NCI-H187 (cell line): Measurements from ENCODE around the gene ARMH4.

Experiments used
- DNase-seq, 2 experiments: peaks; one replicate each; lab custom pipeline; 2025; lab: John Stamatoyannopoulos, UW

ARMH4 gene

GRCh38 chr14:58027904-58028303 is 124.1 kb downstream of the ARMH4 start:
- no peak for DNase-seq

DNA sequence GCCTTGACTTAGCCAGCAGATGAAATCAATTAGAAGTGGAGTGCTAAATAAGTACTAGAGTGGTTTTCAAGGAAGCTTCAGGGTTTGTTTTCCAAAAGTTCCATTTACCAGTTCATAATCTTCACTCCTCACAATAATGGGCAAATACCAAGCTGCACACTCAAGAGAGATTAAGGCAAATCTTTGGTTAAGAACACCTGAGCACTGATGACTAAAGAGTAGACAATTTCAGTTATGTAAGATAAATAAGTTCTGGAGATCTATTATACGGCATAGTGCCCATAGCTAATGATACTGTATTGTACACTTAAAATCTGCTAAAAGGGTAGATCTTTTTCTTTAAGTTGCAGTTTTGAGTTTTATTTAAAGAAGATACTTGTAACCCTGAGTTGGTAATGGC is 125.0 kb downstream of the ARMH4 start:
- no peak for DNase-seq

DNA sequence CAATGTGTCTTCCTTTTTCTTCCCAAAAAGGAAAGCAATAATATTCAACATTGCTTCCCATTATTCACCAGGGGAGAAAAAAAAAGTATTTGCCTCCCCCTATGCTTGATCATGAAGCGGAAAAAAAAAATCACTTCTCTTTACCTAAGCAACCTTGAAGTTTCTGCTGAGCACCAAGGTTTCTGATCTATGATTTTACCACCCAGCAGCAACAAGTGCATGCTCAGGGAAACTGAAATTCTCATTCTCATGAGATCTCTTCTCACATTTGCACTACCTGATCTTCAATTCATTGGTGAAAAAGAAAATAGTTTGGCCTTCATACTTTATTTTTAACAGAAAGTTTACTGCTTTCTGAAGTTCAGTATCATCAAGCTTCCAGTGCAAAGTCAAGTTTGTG is 125.8 kb downstream of the ARMH4 start:
- no peak for DNase-seq

DNA sequence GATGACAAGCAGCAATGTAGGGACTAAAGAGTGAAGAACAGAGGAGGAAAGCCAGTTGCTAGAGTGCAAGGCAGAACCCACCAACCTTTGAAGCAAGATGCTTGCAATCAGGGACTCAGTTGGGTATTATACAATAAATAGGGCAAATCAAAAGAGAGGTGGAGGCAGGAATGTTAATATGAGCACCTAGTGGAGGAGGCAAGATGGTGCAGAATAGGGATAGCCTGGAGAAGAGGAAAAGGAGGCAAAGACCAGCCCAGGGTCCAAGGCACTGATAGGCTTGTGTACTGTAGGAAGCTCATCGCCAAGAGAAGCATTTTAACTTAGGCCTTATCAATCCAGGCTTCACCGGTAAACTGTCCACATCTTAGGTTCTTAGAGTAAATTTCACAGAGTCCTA is 137.2 kb downstream of the ARMH4 start:
- no peak for DNase-seq

DNA sequence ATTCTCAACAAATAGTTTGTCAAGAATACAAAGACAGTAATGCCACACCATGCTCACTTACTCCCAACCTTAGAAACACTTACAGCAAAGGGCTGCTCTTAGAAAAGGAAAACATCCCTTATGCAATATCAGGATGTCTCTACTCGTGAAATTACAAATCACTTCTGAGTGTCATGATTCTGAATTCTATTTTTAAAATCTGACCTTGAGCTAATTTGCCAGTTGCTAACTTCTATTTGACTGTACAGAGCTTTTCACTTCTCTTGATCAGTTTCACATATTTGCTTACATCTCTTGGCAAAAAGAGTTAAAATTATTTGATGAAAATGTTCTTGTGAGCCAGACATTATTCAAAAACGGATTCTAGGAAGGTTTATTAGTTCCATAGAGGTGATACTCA is 149.4 kb downstream of the ARMH4 start:
- DNase-seq, result no peak

- no peak for DNase-seq
These were observed 152.0 kb downstream of the ARMH4 start for GRCh38 chr14:57999979-58000378.

- DNase-seq, result no peak
These were observed 152.5 kb downstream of the ARMH4 start for GRCh38 chr14:57999471-57999870.

- no peak for DNase-seq
These were observed 153.2 kb downstream of the ARMH4 start for GRCh38 chr14:57998766-57999165.

DNA sequence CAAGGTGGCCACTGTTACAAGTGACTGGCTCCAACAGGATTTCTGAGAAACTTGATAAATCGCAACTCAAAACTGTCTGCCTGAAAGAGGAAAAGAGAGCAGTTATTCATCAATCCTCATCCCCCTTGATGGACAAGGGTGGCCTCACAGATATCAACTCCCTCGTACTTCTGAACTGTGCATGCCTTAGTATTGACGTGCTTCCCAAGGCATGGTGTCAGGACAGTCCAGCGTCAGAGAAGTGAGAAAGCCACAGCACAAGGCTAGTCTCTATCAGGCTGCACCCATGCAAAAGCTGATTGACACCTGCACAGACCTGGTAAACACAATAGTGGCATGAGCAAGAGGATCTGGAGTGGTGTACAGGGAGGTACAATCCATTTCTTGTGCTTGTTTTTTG is 160.7 kb downstream of the ARMH4 start:
- no peak for DNase-seq

- DNase-seq, result no peak
These were observed 163.6 kb downstream of the ARMH4 start for GRCh38 chr14:57988445-57988844.

DNA sequence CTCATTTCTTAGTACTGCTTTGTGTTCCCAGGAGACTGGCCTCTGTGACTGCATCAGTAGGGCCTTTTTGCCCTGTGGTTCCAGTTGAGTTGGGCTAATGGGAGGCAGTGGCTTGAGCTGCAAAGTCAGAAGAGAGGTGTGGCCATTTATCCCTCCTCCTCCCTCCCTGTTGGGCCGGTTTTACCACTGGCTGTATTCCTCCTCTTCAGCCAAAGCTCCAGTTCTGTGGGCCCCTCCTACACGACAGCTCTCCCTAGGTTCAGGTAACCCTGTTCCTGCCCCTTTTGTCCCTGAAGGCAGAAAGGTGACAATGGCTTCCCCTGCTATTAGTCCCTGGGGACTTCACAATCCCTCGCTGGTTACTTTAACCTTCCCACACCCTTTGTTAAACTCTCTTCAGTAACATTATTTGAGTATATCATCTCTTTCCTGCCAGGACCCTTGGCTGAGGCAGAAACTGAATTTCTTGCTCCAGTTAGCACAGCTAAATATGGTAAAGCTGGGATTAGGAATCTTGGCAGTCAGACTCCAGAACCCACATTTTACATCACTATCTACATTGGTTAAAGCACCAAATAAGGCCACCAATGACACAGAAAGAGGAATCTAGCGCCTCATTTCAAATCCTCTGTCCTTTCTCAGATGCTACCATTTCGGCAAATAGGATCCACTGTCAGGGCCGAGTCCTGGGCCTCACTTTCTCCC is 164.3 kb downstream of the ARMH4 start:
- DNase-seq, result no peak

- DNase-seq, result no peak
These were observed 165.0 kb downstream of the ARMH4 start for GRCh38 chr14:57987051-57987450.

DNA sequence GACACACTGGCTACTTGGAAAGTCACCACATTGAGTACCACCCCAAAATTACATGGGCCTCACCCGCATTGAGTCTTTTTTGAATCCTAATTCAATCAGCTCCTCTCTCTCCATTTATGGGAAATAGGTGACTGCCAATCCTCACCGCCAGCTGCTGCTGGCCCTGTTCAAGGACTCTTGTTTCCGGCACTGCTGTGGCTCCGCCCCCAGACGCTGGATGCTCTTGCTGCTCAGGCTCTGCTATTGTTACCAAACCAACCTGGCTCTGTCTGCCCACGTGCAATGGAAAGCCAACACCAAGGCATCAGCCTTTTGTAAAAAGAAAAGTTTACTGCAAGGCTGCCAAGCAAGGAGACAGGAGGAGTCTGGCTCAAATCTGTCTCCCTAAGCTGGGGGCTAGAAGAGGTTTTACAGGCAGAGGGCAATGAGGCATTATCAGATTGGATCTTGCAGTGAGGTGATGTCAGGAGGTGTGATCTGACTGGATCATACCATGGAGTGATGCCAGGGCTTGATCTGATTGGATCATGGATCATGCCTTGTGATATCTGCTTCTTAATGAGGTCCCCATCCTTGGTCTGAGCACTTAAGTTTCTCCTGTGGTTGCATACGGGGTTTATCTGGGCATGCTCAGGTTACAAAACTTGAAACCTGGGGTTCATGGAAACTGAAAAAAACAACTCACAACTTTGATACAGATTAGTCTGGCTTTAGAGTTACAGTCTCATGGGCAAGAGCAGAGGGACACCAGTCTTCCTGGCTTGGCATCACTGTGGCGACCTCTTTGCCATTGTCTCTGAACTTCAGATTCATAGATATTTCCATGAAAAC is 169.0 kb downstream of the ARMH4 start:
- DNase-seq, result peak; percentile 57 to 72

GRCh38 chr14:57981817-57982560 is 170.0 kb downstream of the ARMH4 start:
- no peak for DNase-seq

GRCh38 chr14:57979376-57980048 is 172.5 kb downstream of the ARMH4 start:
- DNase-seq, result no peak

DNA sequence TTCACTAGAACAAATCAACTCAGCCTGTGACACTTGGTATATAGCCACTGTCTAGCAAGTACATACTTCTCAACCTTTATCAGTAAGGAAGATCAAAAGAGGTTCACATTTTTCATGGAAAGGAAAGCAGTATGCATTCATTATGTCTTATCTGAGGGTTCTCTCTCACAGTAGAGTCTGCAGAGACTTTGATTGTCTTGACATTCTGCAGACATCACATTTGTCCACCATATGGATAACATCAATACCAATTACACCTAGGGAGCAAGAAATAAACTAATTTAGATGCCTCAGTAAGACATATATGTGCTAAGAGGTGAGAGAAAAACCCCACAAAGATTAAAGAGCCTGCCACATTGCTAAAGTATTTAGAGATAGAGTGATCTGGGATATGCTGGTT is 175.3 kb downstream of the ARMH4 start:
- no peak for DNase-seq

GRCh38 chr14:57974896-57975295 is 177.1 kb downstream of the ARMH4 start:
- no peak for DNase-seq

GRCh38 chr14:57970594-57970993 is 181.4 kb downstream of the ARMH4 start:
- no peak for DNase-seq

DNA sequence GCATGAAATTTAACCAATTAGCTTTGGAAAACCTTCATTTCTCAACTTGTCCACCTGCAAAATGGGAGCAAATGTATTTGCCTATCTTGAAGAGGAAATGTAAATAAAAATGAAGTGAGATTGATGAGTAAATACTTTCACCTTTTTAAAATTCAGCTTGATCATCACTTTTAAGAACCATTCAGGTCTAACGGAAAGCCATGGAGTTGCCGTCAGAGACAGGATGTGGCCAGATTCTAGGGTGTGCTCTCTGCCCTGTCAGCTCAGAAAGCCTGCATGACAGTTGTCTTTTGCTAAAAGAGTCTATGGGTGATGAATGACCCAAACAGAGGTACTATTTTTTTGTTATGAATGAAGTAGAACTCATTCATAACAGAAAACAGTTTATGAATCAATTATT is 181.8 kb downstream of the ARMH4 start:
- DNase-seq, result no peak

GRCh38 chr14:57963071-57963470 is 188.9 kb downstream of the ARMH4 start:
- no peak for DNase-seq

- no peak for DNase-seq
These were observed 189.5 kb downstream of the ARMH4 start for GRCh38 chr14:57962325-57963035.

- DNase-seq, result no peak
These were observed 190.3 kb downstream of the ARMH4 start for GRCh38 chr14:57961786-57962060.
